OCI-LY1 (cell line): ENCODE measurements around the gene SCGB1C2.

ENCODE experiments used
- CTCF ChIP-seq: fragments of 200-600 bp; sonication (generic), shearing (Covaris generic); IDR thresholded peaks from 2 replicates; pipeline ENCODE4 v1.5.1; 2017; ENCODE audit warnings: mild to moderate bottlenecking, antibody characterized with exemption, low read length, moderate library complexity, mixed read lengths
- EZH2 ChIP-seq: fragments of 200-600 bp; sonication (generic), shearing (Covaris generic); IDR thresholded peaks from 2 replicates; pipeline ENCODE4 v1.8.0; 2017; ENCODE audit warnings: borderline replicate concordance, mixed run types, mild to moderate bottlenecking, antibody characterized with exemption, low read length, moderate library complexity, mixed read lengths

- TF ChIP-seq CTCF, result no peak
- no peak for TF ChIP-seq EZH2
Measured at GRCh38 chr17:145671-146541, 8.5 kb downstream of the SCGB1C2 start.
